Measurements from ENCODE around the gene TRPV2. TPM values are rescaled to one million over a fixed set of nuclear protein-coding genes. Genes with fewer than 3 reads are reported as not detected.

The TRPV2 gene
- 10 to 100 TPM in 2 of 4 donors, 1 to 10 TPM in 2; 3.9 to 19.0 (median 7.7) TPM for total RNA-seq

- no peaks in the 10 kb centered on the region for H3K27me3 ChIP-seq
- H3K36me3 ChIP-seq, result no peaks in the 10 kb centered on the region
- peak within 1 kb of the TSS; percentile 55 to 65 (median 60) for H3K4me3 ChIP-seq
- H3K4me1 ChIP-seq, result peaks cover 0 to 40% (median 12%) of the 10 kb centered on the region in 4 donors
- H3K27ac ChIP-seq, result peak within 1 kb of the TSS; percentile 86 to 94 (median 88)
- TF ChIP-seq POLR2A (IDR thresholded peaks at IDR 0.05) (no peak), CTCF (IDR thresholded peaks at IDR 0.05) (peak; percentile 19 to 65 (median 47))
- peak in 2 of 3 donors; percentile 74 to 80 for DNase-seq
- no peaks in the 10 kb centered on the region for H3K9me3 ChIP-seq
Observed at GRCh38 chr17:16415031-16415924, at the start of gene TRPV2. Gene TRPV2, plus strand, starts transcription at chr17:16415571. Its CDS starts 2,098 bp downstream, at chr17:16417669.

- Histone ChIP-seq H3K27ac (no peak overlapping the region), H3K4me1 (peaks cover 0 to 7% (median 0%) of the 10 kb centered on the region in 4 donors), H3K27me3 (no peaks in the 10 kb centered on the region), H3K9me3 (no peaks in the 10 kb centered on the region), H3K4me3 (no peak overlapping the region), H3K36me3 (no peaks in the 10 kb centered on the region)
- TF ChIP-seq CTCF (IDR thresholded peaks at IDR 0.05), result no peak
- no peak for DNase-seq
Observed at GRCh38 chr17:16371742-16372141, 43.6 kb upstream of the TRPV2 start.

GRCh38 chr17:16374146-16374938, 41.0 kb upstream of the TRPV2 start:
- no peaks in the 10 kb centered on the region for H3K27me3 ChIP-seq
- H3K36me3 ChIP-seq, result no peaks in the 10 kb centered on the region
- TF ChIP-seq POLR2A (IDR thresholded peaks at IDR 0.05) (no peak), CTCF (IDR thresholded peaks at IDR 0.05) (no peak)
- H3K9me3 ChIP-seq, result no peaks in the 10 kb centered on the region
- H3K4me1 ChIP-seq, result peaks cover 0 to 7% (median 0%) of the 10 kb centered on the region in 4 donors
- no peak for DNase-seq
- no peak overlapping the region for H3K4me3 ChIP-seq
- no peak overlapping the region for H3K27ac ChIP-seq

GRCh38 chr17:16377941-16378341, 37.4 kb upstream of the TRPV2 start:
- no peak for DNase-seq
- TF ChIP-seq POLR2A (IDR thresholded peaks at IDR 0.05), result no peak
- TF ChIP-seq CTCF (IDR thresholded peaks at IDR 0.05), result no peak
- Histone ChIP-seq H3K4me3 (no peak overlapping the region), H3K27ac (no peak overlapping the region), H3K36me3 (peaks cover 0 to 12% (median 0%) of the 10 kb centered on the region in 3 donors), H3K27me3 (no peaks in the 10 kb centered on the region), H3K9me3 (no peaks in the 10 kb centered on the region), H3K4me1 (peaks cover 0 to 20% (median 0%) of the 10 kb centered on the region in 4 donors)

GRCh38 chr17:16378636-16379282, 36.6 kb upstream of the TRPV2 start:
- H3K4me3 ChIP-seq, result no peak overlapping the region
- peak in 1 of 3 donors; percentile 62 for DNase-seq
- no peaks in the 10 kb centered on the region for H3K27me3 ChIP-seq
- H3K9me3 ChIP-seq, result no peaks in the 10 kb centered on the region
- H3K27ac ChIP-seq, result no peak overlapping the region
- peaks cover 0 to 26% (median 0%) of the 10 kb centered on the region in 4 donors for H3K4me1 ChIP-seq
- TF ChIP-seq CTCF (IDR thresholded peaks at IDR 0.05) (no peak), POLR2A (IDR thresholded peaks at IDR 0.05) (no peak)
- H3K36me3 ChIP-seq, result peaks cover 0 to 17% (median 0%) of the 10 kb centered on the region in 3 donors

Measured in Peyer's patch (tissue), 4 donors.